SU-DHL-6 (cell line): ENCODE measurements around the gene TRIM28.

Source experiments
- H2AFZ ChIP-seq: fragments of 200-600 bp; sonication (generic); 2 replicates; pipeline ENCODE4 v1.6.1; 2014; ENCODE audit warnings: low read depth, mild to moderate bottlenecking, moderate library complexity, mixed read lengths, antibody characterized with exemption, low read length; ENCODE audit not compliant: severe bottlenecking
- H3F3A ChIP-seq: fragments of 200-600 bp; shearing (Covaris generic); 2 replicates; pipeline ENCODE4 v1.6.0; 2016; ENCODE audit warnings: antibody characterized with exemption, mild to moderate bottlenecking; ENCODE audit not compliant: insufficient read depth
- H3K27ac ChIP-seq: fragments of 200-600 bp; sonication (generic); 2 replicates; pipeline ENCODE4 v1.5.1; 2016; ENCODE audit warnings: low read depth, mild to moderate bottlenecking, low read length, moderate library complexity, mixed read lengths
- H3K27me3 ChIP-seq: fragments of 200-600 bp; sonication (generic), shearing (Covaris generic); 2 replicates; pipeline ENCODE4 v1.6.0; 2014; ENCODE audit warnings: mild to moderate bottlenecking, low read length
- H3K36me3 ChIP-seq: fragments of 200-600 bp; sonication (generic); 2 replicates; pipeline ENCODE4 v1.6.1; 2014; ENCODE audit warnings: mild to moderate bottlenecking, low read length, mixed read lengths
- H3K4me2 ChIP-seq: fragments of 300-600, 200-600 bp; shearing (Covaris generic), sonication (generic); 2 replicates; pipeline ENCODE4 v1.6.0; 2014; ENCODE audit warnings: low read length, low read depth, mild to moderate bottlenecking; ENCODE audit not compliant: poor library complexity, severe bottlenecking
- H3K4me3 ChIP-seq: fragments of 200-600 bp; sonication (generic); 2 replicates; pipeline ENCODE4 v1.5.1; 2014; ENCODE audit warnings: antibody characterized with exemption, low read length, mild to moderate bottlenecking, mixed read lengths; ENCODE audit not compliant: insufficient read depth, poor library complexity, severe bottlenecking
- H3K79me2 ChIP-seq: fragments of 200-600 bp; sonication (generic); 2 replicates; pipeline ENCODE4 v1.6.1; 2014; ENCODE audit warnings: mild to moderate bottlenecking, low read length, moderate library complexity; ENCODE audit not compliant: insufficient read depth
- H3K9ac ChIP-seq: fragments of 200-600 bp; sonication (generic); 2 replicates; pipeline ENCODE4 v1.7.0; 2014; ENCODE audit warnings: mild to moderate bottlenecking, low read length
- H3K9me2 ChIP-seq: fragments of 200-600 bp; sonication (generic); replicated peaks from 2 replicates; pipeline ENCODE4 v1.6.1; 2014; ENCODE audit warnings: low read length; ENCODE audit not compliant: insufficient read depth
- H3K9me3 ChIP-seq: fragments of 200-600 bp; sonication (generic); 2 replicates; pipeline ENCODE4 v1.6.1; 2014; ENCODE audit warnings: low read length, mixed read lengths; ENCODE audit not compliant: insufficient read depth
- H4K20me1 ChIP-seq: fragments of 200-600 bp; sonication (generic); 2 replicates; pipeline ENCODE4 v1.6.1; 2014; ENCODE audit warnings: low read depth, mild to moderate bottlenecking, antibody characterized with exemption, low read length, moderate library complexity, mixed read lengths
- EZH2phosphoT487 ChIP-seq: fragments of 200-600 bp; sonication (generic), shearing (Covaris generic); conservative IDR thresholded peaks from 2 replicates; pipeline ENCODE4 v1.6.1; 2018; ENCODE audit warnings: mild to moderate bottlenecking, antibody characterized with exemption, low read length, moderate library complexity, mixed read lengths
- TF ChIP-seq, protein P1 (sequence below): fragments of 200-600 bp; sonication (generic); IDR thresholded peaks from one replicate; pipeline ENCODE4 v1.5.1; 2017; ENCODE audit warnings: antibody characterized with exemption, mild to moderate bottlenecking, low read length, moderate library complexity; ENCODE audit not compliant: insufficient read depth, poor library complexity, severe bottlenecking

The TRIM28 gene

DNA sequence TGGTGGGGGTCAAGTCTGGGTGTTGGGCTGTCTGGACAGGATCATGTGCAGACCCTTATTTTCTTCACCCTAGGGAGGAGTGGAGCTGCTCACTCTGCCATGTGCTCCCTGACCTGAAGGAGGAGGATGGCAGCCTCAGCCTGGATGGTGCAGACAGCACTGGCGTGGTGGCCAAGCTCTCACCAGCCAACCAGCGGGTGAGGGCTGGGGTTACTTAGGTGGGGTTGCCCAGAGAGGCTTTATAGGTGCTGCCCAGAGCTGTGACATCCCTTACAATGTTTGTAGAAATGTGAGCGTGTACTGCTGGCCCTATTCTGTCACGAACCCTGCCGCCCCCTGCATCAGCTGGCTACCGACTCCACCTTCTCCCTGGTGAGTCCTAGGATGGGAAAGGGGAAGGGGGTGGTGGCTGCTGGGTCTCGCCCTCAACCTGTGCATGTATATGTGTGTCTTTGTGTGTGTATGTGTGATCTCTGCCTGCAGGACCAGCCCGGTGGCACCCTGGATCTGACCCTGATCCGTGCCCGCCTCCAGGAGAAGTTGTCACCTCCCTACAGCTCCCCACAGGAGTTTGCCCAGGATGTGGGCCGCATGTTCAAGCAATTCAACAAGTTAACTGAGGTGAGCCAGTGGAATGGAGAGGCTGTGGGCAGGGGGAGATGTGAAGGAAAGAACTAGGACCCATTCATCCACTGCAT, 5.9 kb downstream of the TRIM28 start:
- H3K9ac ChIP-seq = no peak overlapping the region
- no peak overlapping the region for H3K4me2 ChIP-seq
- TF ChIP-seq EZH2phosphoT487 = no peak
- TF ChIP-seq, protein P1, sequence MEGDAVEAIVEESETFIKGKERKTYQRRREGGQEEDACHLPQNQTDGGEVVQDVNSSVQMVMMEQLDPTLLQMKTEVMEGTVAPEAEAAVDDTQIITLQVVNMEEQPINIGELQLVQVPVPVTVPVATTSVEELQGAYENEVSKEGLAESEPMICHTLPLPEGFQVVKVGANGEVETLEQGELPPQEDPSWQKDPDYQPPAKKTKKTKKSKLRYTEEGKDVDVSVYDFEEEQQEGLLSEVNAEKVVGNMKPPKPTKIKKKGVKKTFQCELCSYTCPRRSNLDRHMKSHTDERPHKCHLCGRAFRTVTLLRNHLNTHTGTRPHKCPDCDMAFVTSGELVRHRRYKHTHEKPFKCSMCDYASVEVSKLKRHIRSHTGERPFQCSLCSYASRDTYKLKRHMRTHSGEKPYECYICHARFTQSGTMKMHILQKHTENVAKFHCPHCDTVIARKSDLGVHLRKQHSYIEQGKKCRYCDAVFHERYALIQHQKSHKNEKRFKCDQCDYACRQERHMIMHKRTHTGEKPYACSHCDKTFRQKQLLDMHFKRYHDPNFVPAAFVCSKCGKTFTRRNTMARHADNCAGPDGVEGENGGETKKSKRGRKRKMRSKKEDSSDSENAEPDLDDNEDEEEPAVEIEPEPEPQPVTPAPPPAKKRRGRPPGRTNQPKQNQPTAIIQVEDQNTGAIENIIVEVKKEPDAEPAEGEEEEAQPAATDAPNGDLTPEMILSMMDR = no peak
- H3K27me3 ChIP-seq = no peaks in the 10 kb centered on the region
- H3K9me3 ChIP-seq = no peaks in the 10 kb centered on the region
- H3K79me2 ChIP-seq = peaks cover 44% of the 10 kb centered on the region
- no peak overlapping the region for H2AFZ ChIP-seq
- peaks cover 37% of the 10 kb centered on the region for H3F3A ChIP-seq
- peaks cover 23% of the 10 kb centered on the region for H4K20me1 ChIP-seq
- H3K9me2 ChIP-seq = no peaks in the 10 kb centered on the region
- H3K4me3 ChIP-seq = no peak overlapping the region
- no peak overlapping the region for H3K27ac ChIP-seq
- H3K36me3 ChIP-seq = peaks cover 17% of the 10 kb centered on the region

- TF ChIP-seq, protein P1 = no peak
- no peak for TF ChIP-seq EZH2phosphoT487
- Histone ChIP-seq H3K79me2 (peaks cover 37% of the 10 kb centered on the region), H2AFZ (no peak overlapping the region), H3K27me3 (no peaks in the 10 kb centered on the region), H3K4me3 (no peak overlapping the region), H3K9ac (no peak overlapping the region), H3F3A (peaks cover 43% of the 10 kb centered on the region), H3K9me2 (no peaks in the 10 kb centered on the region), H3K4me2 (no peak overlapping the region), H4K20me1 (peaks cover 16% of the 10 kb centered on the region), H3K36me3 (peaks cover 10% of the 10 kb centered on the region), H3K9me3 (no peaks in the 10 kb centered on the region), H3K27ac (no peak overlapping the region)
These were observed 6.7 kb downstream of the TRIM28 start for GRCh38 chr19:58550362-58551122.

GRCh38 chr19:58551123-58551497, 7.2 kb downstream of the TRIM28 start:
- H3K9ac ChIP-seq = no peak overlapping the region
- no peak overlapping the region for H3K27ac ChIP-seq
- TF ChIP-seq, protein P1 = no peak
- no peak for TF ChIP-seq EZH2phosphoT487
- H3K4me2 ChIP-seq = no peak overlapping the region
- H3K27me3 ChIP-seq = no peaks in the 10 kb centered on the region
- peaks cover 10% of the 10 kb centered on the region for H4K20me1 ChIP-seq
- peaks cover 9% of the 10 kb centered on the region for H3K36me3 ChIP-seq
- H3K9me2 ChIP-seq = no peaks in the 10 kb centered on the region
- no peak overlapping the region for H2AFZ ChIP-seq
- H3K9me3 ChIP-seq = no peaks in the 10 kb centered on the region
- peaks cover 33% of the 10 kb centered on the region for H3K79me2 ChIP-seq
- no peak overlapping the region for H3K4me3 ChIP-seq
- H3F3A ChIP-seq = peaks cover 48% of the 10 kb centered on the region
